GM12891 (cell line): Measurements from ENCODE around the gene KIF1A.

Source experiments
- PAX5 ChIP-seq: IDR thresholded peaks from 2 replicates; pipeline ENCODE4 v1.6.1; 2011; ENCODE audit warnings: low read length, moderate library complexity, mild to moderate bottlenecking; ENCODE audit not compliant: insufficient read depth, severe bottlenecking
- POLR2A ChIP-seq: IDR thresholded peaks from 2 replicates; pipeline ENCODE4 v1.6.1; 2011; ENCODE audit warnings: low read depth, low read length, control low read depth
- POLR2AphosphoS5 ChIP-seq: IDR thresholded peaks from 2 replicates; pipeline ENCODE4 v1.6.1; 2011; ENCODE audit warnings: low read depth, low read length, control low read depth
- POU2F2 ChIP-seq: IDR thresholded peaks from 2 replicates; pipeline ENCODE4 v1.6.1; 2011; ENCODE audit warnings: low read depth, mild to moderate bottlenecking, control low read depth, low read length, moderate library complexity
- SPI1 ChIP-seq: IDR thresholded peaks from 2 replicates; pipeline ENCODE4 v1.6.1; 2011; ENCODE audit warnings: low read depth, low read length, control low read depth
- TAF1 ChIP-seq: IDR thresholded peaks from 2 replicates; pipeline ENCODE4 v1.6.1; 2011; ENCODE audit warnings: low read depth, low read length, control low read depth

GRCh38 chr2:240821429-240821778 is 1.4 kb upstream of the KIF1A start:
- TF ChIP-seq POLR2AphosphoS5 (no peak), POLR2A (no peak), TAF1 (no peak), PAX5 (no peak), SPI1 (no peak), POU2F2 (no peak)
